ENCODE measurements around the gene SALL2.

Gene SALL2

DNA sequence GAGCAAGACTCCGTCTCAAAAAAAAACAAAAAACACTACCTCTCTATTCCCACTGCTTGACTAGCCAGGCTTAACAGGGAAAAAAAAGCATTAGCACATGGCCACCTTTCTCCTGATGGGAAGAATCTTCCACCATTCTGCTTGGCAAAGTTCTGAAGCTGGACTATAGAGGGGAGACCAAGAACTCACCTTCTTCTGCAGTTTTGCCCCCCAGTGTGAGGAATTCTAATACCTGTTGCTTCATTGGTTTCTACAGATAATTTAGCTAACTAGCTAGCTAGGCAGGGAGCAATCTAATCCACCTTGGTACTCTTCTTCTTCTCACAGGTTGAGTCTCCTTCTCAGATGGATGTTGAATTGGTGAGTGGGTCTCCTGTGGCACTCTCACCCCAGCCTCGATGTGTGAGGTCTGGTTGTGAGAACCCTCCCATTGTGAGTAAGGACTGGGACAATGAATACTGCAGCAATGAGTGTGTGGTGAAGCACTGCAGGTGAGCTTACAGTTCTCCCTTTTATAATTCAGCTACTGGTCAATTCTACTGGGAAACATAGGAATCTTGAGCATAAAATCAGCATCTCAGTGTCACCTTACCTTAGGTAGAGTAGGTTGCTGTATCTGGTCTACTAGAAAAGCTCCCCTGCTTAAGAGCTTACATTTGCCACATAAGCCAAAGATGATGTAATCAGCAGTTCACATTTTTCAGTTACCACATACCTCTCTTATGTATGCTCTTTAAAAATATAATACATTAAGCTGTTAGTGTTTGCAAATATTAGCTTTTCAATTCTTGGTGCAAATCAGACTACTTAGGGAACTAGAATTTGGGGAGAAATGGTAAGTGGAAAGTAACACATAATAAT, 31.0 kb downstream of the SALL2 start:
- no peak overlapping the region for H3K4me3 ChIP-seq
- TF ChIP-seq EZH2 (IDR thresholded peaks at IDR 0.05) = no peak
- no peak for TF ChIP-seq POLR2AphosphoS5 (IDR thresholded peaks at IDR 0.05; ENCODE audit: borderline replicate concordance, low read depth, low read length)
- TF ChIP-seq FOXP2 (optimal IDR thresholded peaks at IDR 0.05; ENCODE audit: control extremely low read depth, extremely low read length, insufficient read depth) = no peak
- H3K27ac ChIP-seq = peak overlapping the region; percentile 27; the same call in 1 of the 2 replicates
- no peak overlapping the region for H3K9ac ChIP-seq (ENCODE audit: insufficient read length)
- H3K9me3 ChIP-seq (ENCODE audit: low read depth, low read length) = no peaks in the 10 kb centered on the region
- no peak for DNase-seq (ENCODE audit: low read depth, low spot score)
- peaks cover 81% of the 10 kb centered on the region for H3K36me3 ChIP-seq (ENCODE audit: insufficient read depth, low read length)

DNA sequence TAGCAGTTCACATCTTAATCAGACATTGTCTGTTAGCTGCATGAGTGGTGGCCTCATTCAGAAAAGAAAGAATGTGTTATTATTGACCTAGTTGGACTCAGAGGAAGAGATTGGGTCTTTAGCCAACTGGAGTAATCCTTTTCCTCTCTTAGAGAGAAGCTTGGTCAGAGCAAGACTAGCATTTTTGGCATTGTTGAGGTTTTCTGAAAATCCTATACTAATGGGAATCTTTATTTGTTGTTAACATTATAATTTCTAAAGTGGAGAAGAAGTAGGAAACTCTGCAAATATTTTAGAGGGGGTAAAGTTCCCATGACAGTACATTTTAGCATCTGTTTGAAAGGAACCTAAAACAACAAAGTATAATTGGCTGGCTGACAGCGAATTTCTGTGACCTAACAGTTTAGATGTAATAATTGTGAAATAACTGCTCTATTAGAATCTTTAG, 39.5 kb downstream of the SALL2 start:
- peaks cover 39% of the 10 kb centered on the region for H3K36me3 ChIP-seq (ENCODE audit: insufficient read depth, low read length)
- TF ChIP-seq FOXP2 (optimal IDR thresholded peaks at IDR 0.05; ENCODE audit: control extremely low read depth, extremely low read length, insufficient read depth) = no peak
- no peak for TF ChIP-seq POLR2AphosphoS5 (IDR thresholded peaks at IDR 0.05; ENCODE audit: borderline replicate concordance, low read depth, low read length)
- TF ChIP-seq EZH2 (IDR thresholded peaks at IDR 0.05) = no peak
- no peak overlapping the region for H3K4me3 ChIP-seq
- peak overlapping the region; percentile 20 for H3K9ac ChIP-seq (ENCODE audit: insufficient read length)
- no peak for DNase-seq (ENCODE audit: low read depth, low spot score)
- H3K27ac ChIP-seq = no peak overlapping the region
- no peaks in the 10 kb centered on the region for H3K9me3 ChIP-seq (ENCODE audit: low read depth, low read length)

DNA sequence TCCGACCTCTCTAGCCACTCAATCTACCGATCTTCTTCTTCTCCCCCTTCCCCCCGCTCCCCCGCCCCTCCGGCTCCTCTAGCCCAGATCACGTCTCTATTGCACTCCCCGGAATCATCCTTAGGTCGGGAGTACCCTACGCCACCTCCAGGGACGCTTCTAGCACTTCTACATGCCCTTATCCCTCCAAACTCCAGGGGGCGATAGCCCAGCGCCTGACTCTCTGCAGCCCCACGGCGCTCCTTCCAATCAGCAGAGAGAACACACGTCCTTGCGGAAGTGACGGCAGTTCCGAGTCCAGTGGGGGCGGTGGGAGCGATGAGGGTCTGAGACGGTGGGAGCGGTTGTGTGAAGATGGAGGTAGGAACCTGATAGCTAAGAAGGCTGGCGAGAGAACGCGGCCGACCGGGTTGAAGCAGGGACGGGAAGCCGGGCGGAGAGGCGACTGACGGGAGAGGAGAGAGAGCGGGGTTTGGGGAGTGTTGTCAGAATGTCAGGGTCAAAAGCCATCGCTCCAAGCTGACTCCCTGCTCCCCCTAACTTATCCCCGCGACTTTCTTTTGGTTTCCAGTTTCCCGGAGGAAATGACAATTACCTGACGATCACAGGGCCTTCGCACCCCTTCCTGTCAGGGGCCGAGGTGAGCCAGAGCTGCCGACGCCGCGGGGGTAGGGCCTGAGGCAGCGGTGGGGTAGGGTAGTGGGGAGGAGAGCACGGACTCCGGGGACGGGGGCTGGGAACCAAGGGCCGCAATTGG, 49.0 kb downstream of the SALL2 start, which contains the start of the genes RAB2B and TOX4:
RAB2B (minus strand) TSS at position 35 of the 757 bp plus-strand sequence. CDS start 87 bp downstream, outside the sequence.
TOX4 (plus strand) TSS at position 271 of the 757 bp plus-strand sequence; CDS start at position 355, 84 bp downstream.
- peak within 1 kb of the TSS; percentile 89 for H3K4me3 ChIP-seq

DNA sequence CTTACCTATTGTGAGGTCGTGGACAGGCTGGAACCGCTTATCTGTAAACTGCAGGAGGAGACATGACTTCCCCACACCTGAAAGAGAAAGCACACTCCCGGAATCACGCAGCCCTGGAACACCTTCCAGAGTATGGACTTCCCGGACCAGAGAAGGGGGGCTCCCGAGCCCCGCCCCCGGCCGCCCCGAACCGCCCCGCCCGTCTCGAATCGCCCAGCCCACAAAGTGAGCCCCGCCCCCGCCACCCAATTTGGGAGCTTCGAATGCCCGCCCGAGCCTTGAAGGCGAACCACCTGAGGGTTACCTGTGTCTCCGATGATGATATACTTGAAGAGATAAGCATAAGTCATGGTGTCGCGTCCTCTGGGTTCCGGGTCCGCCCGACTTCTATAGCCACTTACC, 49.6 kb downstream of the SALL2 start:
- Histone ChIP-seq H3K4me3 (peak overlapping the region; percentile 89), H3K36me3 (ENCODE audit: insufficient read depth, low read length) (peaks cover 14% of the 10 kb centered on the region; the same call in 1 of the 2 replicates), H3K9me3 (ENCODE audit: low read depth, low read length) (no peaks in the 10 kb centered on the region), H3K27ac (peak overlapping the region; percentile 49; the same call in 1 of the 2 replicates), H3K9ac (ENCODE audit: insufficient read length) (peak overlapping the region; percentile 82)
- TF ChIP-seq POLR2AphosphoS5 (IDR thresholded peaks at IDR 0.05; ENCODE audit: borderline replicate concordance, low read depth, low read length) = no peak
- DNase-seq (ENCODE audit: low read depth, low spot score) = no peak

More for the DNA sequence above, 49.0 kb downstream of the SALL2 start, which contains the start of the genes RAB2B and TOX4:
- TF ChIP-seq FOXP2 (optimal IDR thresholded peaks at IDR 0.05; ENCODE audit: control extremely low read depth, extremely low read length, insufficient read depth) (peak; percentile 46), POLR2AphosphoS5 (IDR thresholded peaks at IDR 0.05; ENCODE audit: borderline replicate concordance, low read depth, low read length) (peak; percentile 81), EZH2 (IDR thresholded peaks at IDR 0.05) (no peak)
- Histone ChIP-seq H3K27ac (peak within 1 kb of the TSS; percentile 49; the same call in 1 of the 2 replicates), H3K9me3 (ENCODE audit: low read depth, low read length) (no peaks in the 10 kb centered on the region), H3K9ac (ENCODE audit: insufficient read length) (peak within 1 kb of the TSS; percentile 92), H3K36me3 (ENCODE audit: insufficient read depth, low read length) (peaks cover 14% of the 10 kb centered on the region; the same call in 1 of the 2 replicates)
- DNase-seq (ENCODE audit: low read depth, low spot score) = peak; percentile 95

DNA sequence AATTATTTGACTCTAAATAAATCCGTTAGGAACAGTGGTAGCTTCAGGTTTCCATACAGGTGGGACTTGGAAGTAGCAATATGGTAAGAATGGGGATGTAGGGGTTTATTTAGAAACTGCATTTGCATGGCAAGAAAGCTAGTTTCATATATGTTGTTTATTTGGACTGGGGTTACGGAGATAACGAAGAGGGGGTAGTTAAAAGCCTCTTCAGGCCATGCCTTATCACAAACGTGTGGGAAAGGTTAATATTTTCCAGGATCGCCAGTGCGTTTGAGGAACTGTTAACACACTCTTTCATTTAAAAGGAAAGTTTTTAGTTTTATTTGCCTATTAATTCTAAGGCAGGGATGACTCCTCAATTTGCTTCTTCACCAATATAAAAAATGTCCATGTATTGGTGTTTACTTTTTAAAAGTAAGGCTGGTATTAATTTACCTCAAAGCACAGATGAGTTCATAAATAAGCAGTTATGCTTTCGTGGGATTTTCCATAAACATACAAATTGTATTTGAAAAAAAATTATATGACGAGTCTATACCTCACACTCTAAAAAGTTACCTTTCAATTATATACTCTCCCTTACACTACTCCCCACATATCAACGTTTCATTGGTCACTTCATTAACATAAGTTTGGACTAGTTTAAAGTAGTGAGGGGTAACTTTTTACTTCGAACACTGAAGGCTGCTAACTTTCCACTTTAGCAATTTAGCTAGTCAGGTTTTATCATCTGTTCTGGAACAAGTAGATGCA, 50.2 kb downstream of the SALL2 start:
- H3K9me3 ChIP-seq (ENCODE audit: low read depth, low read length) = no peaks in the 10 kb centered on the region
- H3K9ac ChIP-seq (ENCODE audit: insufficient read length) = peak overlapping the region; percentile 82
- DNase-seq (ENCODE audit: low read depth, low spot score) = no peak
- no peak overlapping the region for H3K27ac ChIP-seq
- peak overlapping the region; percentile 89 for H3K4me3 ChIP-seq
- TF ChIP-seq FOXP2 (optimal IDR thresholded peaks at IDR 0.05; ENCODE audit: control extremely low read depth, extremely low read length, insufficient read depth) (no peak), POLR2AphosphoS5 (IDR thresholded peaks at IDR 0.05; ENCODE audit: borderline replicate concordance, low read depth, low read length) (no peak), EZH2 (IDR thresholded peaks at IDR 0.05) (no peak)
- peaks cover 14% of the 10 kb centered on the region; the same call in 1 of the 2 replicates for H3K36me3 ChIP-seq (ENCODE audit: insufficient read depth, low read length)
